Keratinocyte (primary cell): Measurements from ENCODE around the gene C7. TPM values are rescaled to one million over a fixed set of nuclear protein-coding genes. Genes with fewer than 3 reads are reported as not detected.

ENCODE experiments used
- DNase-seq: peaks from one replicate; pipeline ENCODE4 v3.0.0-alpha.2; 2011; ENCODE audit warnings: low read depth, missing footprints, low spot score
- FAIRE-seq: peaks from 2 replicates; lab custom pipeline; 2011; peaks lifted over from hg19 to GRCh38; lab: Jason Lieb, UNC
- H2AFZ ChIP-seq: 2 replicates; pipeline ENCODE4 v1.6.0; 2012; ENCODE audit warnings: low read length, control low read depth, inconsistent platforms; ENCODE audit not compliant: control insufficient read depth
- H3K27ac ChIP-seq: 2 replicates; pipeline ENCODE4 v1.5.1; 2011; ENCODE audit warnings: low read length; ENCODE audit not compliant: control insufficient read depth, insufficient read depth
- H3K27me3 ChIP-seq: 3 replicates; pipeline ENCODE4 v1.6.0; 2011; ENCODE audit warnings: low read length; ENCODE audit not compliant: control insufficient read depth, insufficient read depth; ENCODE audit errors: extremely low read depth
- H3K36me3 ChIP-seq, 2 experiments: 2 replicates in 1 of 2; 3 replicates in 1 of 2; pipeline ENCODE4 v1.5.1; 2011; ENCODE audit warnings: low read length in 2 of 2, mild to moderate bottlenecking in 1 of 2; ENCODE audit not compliant: control insufficient read depth in 2 of 2, insufficient read depth in 2 of 2; ENCODE audit errors: extremely low read depth in 1 of 2
- H3K4me1 ChIP-seq: 3 replicates; pipeline ENCODE4 v1.5.1; 2011; ENCODE audit warnings: low read length; ENCODE audit not compliant: control insufficient read depth, insufficient read depth; ENCODE audit errors: extremely low read depth
- H3K4me2 ChIP-seq: 3 replicates; pipeline ENCODE4 v1.6.0; 2011; ENCODE audit warnings: low read depth, low read length; ENCODE audit not compliant: control insufficient read depth, insufficient read depth; ENCODE audit errors: extremely low read depth
- H3K4me3 ChIP-seq, 3 experiments: fragments of 200-600 bp in 1 of 3; sonication (generic) in 1 of 3; 2 replicates in 2 of 3; 3 replicates in 1 of 3; pipeline ENCODE4 v1.5.1; 2011 to 2016; ENCODE audit warnings: low read length in 3 of 3, mild to moderate bottlenecking in 3 of 3, control low read depth in 2 of 3, inconsistent platforms in 1 of 3, low read depth in 1 of 3, mixed read lengths in 1 of 3, mixed run types in 1 of 3, moderate library complexity in 1 of 3; ENCODE audit not compliant: control insufficient read depth in 2 of 3, insufficient read depth in 2 of 3; ENCODE audit errors: extremely low read depth in 1 of 3
- H3K79me2 ChIP-seq: 2 replicates; pipeline ENCODE4 v1.6.0; 2012; ENCODE audit warnings: low read length; ENCODE audit not compliant: control insufficient read depth, insufficient read depth
- H3K9ac ChIP-seq: 3 replicates; pipeline ENCODE4 v1.6.0; 2011; ENCODE audit warnings: low read length; ENCODE audit not compliant: control insufficient read depth, insufficient read depth; ENCODE audit errors: extremely low read depth
- H3K9me1 ChIP-seq: 3 replicates; pipeline ENCODE4 v1.6.0; 2011; ENCODE audit warnings: low read length; ENCODE audit not compliant: control insufficient read depth, insufficient read depth; ENCODE audit errors: extremely low read depth
- H3K9me3 ChIP-seq: 2 replicates; pipeline ENCODE4 v1.5.1; 2012; ENCODE audit warnings: low read depth, low read length; ENCODE audit not compliant: control insufficient read depth
- H4K20me1 ChIP-seq: 3 replicates; pipeline ENCODE4 v1.6.0; 2011; ENCODE audit warnings: low read length; ENCODE audit not compliant: control insufficient read depth, insufficient read depth; ENCODE audit errors: extremely low read depth
- EZH2 ChIP-seq: IDR thresholded peaks from one replicate; pipeline ENCODE4 v1.6.1; 2012; ENCODE audit warnings: inconsistent platforms, mild to moderate bottlenecking, low read length, moderate library complexity
- dilution Hi-C: fragments of 300-500 bp; cut with MboI; formaldehyde crosslinking; loops from one replicate; pipeline ENCODE4 v1.7.0; 2020; ENCODE audit warnings: low sequenced_read_pairs; ENCODE audit not compliant: extremely low pct_ligation_motif_present
- polyA plus RNA-seq, 5 experiments: library from polyadenylated mRNA; depleted of rRNA in 3 of 5; stranded (reverse) in 3 of 5; stranded (forward) in 1 of 5; unstranded in 1 of 5; fragments of >200 nt; gene quantifications; 1 replicate in 1 of 5; 2 replicates in 3 of 5; 3 replicates in 1 of 5; pipeline versions ENCODE4 v1.2.1 to v1.2.3, GENCODE V29; 2011 to 2012; ENCODE audit warnings: missing spikeins in 2 of 5, low read depth in 1 of 5, low replicate concordance in 1 of 5
- TF ChIP-seq, protein P1 (sequence below), 3 experiments: IDR thresholded peaks in 1 of 3; conservative IDR thresholded peaks in 1 of 3; optimal IDR thresholded peaks in 1 of 3; 2 replicates in 2 of 3; 3 replicates in 1 of 3; pipeline versions ENCODE3 to v1.5.1; 2011; ENCODE audit warnings: low read length in 3 of 3, mild to moderate bottlenecking in 3 of 3, moderate library complexity in 2 of 3, control low read depth in 1 of 3, inconsistent platforms in 1 of 3; ENCODE audit not compliant: insufficient read depth in 2 of 3; ENCODE audit errors: extremely low read depth in 1 of 3

C7 gene
- polyA plus RNA-seq, 1 donor (not counting 4 experiments of a cell fraction or from before 2014, with no cell fraction given) = not detected

DNA sequence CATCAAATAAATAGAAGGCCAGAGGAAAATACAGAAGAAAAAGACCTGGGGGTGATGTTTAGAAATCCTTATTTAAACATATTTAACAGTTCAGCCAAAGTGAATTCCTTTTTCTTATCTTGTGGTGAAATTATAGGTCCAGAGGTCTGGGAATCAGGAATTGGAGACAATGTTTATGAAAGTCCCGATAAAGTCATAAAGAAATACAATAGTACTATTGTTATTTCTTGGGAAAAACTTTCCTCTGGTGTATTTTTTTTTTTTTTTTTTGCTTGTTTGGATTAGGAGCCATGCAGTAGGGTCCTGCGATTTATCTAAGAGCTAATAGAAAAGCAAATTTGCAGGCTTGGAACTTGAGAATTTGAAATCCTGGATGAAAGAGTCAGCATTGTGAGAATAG, 426 bp downstream of the C7 start:
- Histone ChIP-seq H3K9me1 (no peaks in the 10 kb centered on the region), H3K27me3 (no peaks in the 10 kb centered on the region), H3K79me2 (no peaks in the 10 kb centered on the region), H4K20me1 (no peaks in the 10 kb centered on the region), H3K4me2 (no peak overlapping the region), H3K9me3 (no peaks in the 10 kb centered on the region), H3K27ac (no peak overlapping the region), H3K4me3 (no peak overlapping the region), H3K4me1 (no peaks in the 10 kb centered on the region), H2AFZ (no peak overlapping the region), H3K36me3 (no peaks in the 10 kb centered on the region), H3K9ac (no peak overlapping the region)
- FAIRE-seq = no peak
- dilution Hi-C loops = no loop called here
- no peak for DNase-seq
- TF ChIP-seq, protein P1, sequence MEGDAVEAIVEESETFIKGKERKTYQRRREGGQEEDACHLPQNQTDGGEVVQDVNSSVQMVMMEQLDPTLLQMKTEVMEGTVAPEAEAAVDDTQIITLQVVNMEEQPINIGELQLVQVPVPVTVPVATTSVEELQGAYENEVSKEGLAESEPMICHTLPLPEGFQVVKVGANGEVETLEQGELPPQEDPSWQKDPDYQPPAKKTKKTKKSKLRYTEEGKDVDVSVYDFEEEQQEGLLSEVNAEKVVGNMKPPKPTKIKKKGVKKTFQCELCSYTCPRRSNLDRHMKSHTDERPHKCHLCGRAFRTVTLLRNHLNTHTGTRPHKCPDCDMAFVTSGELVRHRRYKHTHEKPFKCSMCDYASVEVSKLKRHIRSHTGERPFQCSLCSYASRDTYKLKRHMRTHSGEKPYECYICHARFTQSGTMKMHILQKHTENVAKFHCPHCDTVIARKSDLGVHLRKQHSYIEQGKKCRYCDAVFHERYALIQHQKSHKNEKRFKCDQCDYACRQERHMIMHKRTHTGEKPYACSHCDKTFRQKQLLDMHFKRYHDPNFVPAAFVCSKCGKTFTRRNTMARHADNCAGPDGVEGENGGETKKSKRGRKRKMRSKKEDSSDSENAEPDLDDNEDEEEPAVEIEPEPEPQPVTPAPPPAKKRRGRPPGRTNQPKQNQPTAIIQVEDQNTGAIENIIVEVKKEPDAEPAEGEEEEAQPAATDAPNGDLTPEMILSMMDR (optimal IDR thresholded peaks at IDR 0.05 in 1 of 3, IDR thresholded peaks at IDR 0.05 in 1 of 3, conservative IDR thresholded peaks at IDR 0.05 in 1 of 3; ENCODE audit: extremely low read depth in 1 of 3, insufficient read depth in 2 of 3, low read length in 3 of 3) = no peak
- no peak for TF ChIP-seq EZH2

DNA sequence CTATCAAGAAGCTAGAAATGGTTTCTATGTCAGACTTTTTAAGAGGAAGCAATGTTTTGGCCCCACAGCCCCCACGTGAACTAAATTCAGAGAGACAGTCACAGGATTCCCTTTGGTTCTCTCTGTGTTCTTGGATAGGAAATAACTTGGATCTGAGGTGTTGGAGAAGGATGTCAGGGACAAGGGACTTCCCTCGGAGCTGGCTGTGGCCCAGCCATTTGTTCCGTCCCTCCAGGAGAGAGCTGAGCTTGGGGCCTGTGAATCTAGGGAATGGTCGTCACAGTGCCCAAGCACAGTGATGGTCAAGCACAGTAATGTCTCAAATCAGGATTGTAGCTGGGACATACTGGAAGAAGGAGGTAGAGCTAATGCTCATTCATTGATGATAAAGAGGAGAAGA, 2.0 kb downstream of the C7 start:
- H3K9me3 ChIP-seq = no peaks in the 10 kb centered on the region
- no peaks in the 10 kb centered on the region for H3K27me3 ChIP-seq
- H4K20me1 ChIP-seq = no peaks in the 10 kb centered on the region
- H3K4me3 ChIP-seq = no peak overlapping the region
- TF ChIP-seq, protein P1 (optimal IDR thresholded peaks at IDR 0.05 in 1 of 3, IDR thresholded peaks at IDR 0.05 in 1 of 3, conservative IDR thresholded peaks at IDR 0.05 in 1 of 3; ENCODE audit: extremely low read depth in 1 of 3, insufficient read depth in 2 of 3, low read length in 3 of 3) = no peak
- TF ChIP-seq EZH2 = no peak
- dilution Hi-C loops = no loop called here
- no peaks in the 10 kb centered on the region for H3K36me3 ChIP-seq
- H3K79me2 ChIP-seq = no peaks in the 10 kb centered on the region
- no peaks in the 10 kb centered on the region for H3K4me1 ChIP-seq
- H2AFZ ChIP-seq = no peak overlapping the region
- H3K4me2 ChIP-seq = no peak overlapping the region
- no peak for FAIRE-seq
- no peak overlapping the region for H3K27ac ChIP-seq
- no peak for DNase-seq
- H3K9ac ChIP-seq = no peak overlapping the region
- no peaks in the 10 kb centered on the region for H3K9me1 ChIP-seq
